ENCODE data around the gene JUNB. TPM values are rescaled to one million over a fixed set of nuclear protein-coding genes. Genes with fewer than 3 reads are reported as not detected.

Gene JUNB
- total and polyA plus RNA-seq, 10 of the 15 experiments (the other 5 are each of a cell fraction or from before 2014, with no cell fraction given), result 0.55 to 144 (median 68.3) TPM

DNA sequence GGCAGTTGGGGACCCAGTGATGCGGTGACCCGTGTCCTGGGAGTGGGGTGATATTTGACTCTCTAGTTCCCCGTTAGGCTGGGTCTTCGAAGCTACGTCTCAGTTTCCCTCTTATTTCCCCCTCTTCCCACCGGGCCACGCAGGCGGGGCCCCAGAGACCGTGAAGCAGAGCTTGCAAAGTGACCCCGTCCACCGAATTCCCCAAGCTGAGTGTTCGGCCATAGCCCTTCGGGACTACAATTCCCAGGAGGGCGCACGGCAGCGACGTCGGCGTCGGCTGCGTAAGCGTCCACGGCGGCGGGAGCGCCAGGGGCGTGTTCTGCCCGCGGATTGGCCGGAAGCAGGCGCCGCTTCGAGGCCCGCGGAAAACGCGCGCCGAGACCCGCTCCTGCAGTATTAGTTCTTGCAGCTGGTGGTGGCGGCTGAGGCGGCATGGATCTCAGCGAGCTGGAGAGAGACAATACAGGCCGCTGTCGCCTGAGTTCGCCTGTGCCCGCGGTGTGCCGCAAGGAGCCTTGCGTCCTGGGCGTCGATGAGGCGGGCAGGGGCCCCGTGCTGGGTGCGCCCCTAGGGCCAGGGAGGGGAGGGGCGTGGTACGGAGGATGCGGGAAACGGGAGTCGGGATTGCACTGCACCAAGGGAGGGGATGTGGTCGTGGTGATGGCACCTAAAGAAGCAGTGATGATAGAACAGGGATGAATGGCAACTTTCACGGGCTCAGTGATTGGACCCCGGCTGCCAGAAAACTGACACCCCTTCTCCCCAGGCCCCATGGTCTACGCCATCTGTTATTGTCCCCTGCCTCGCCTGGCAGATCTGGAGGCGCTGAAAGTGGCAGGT, 15.2 kb downstream of the JUNB start, which contains the start of gene RNASEH2A (continued):
- TF ChIP-seq SMC3 (IDR thresholded peaks at IDR 0.05; ENCODE audit: borderline replicate concordance, low read length), result no peak
- TF ChIP-seq RCOR1 (conservative IDR thresholded peaks at IDR 0.05; ENCODE audit: low read depth, low read length), result no peak
- peak; percentile 61; the same call in 1 of the 2 replicates for TF ChIP-seq POLR2AphosphoS5 (IDR thresholded peaks at IDR 0.05; ENCODE audit: low read length)
- TF ChIP-seq KLF5 (IDR thresholded peaks at IDR 0.05; ENCODE audit: partially characterized antibody), result peak; percentile 45
- no peak for TF ChIP-seq FOS (IDR thresholded peaks at IDR 0.05; ENCODE audit: borderline replicate concordance, extremely low read depth, insufficient read length)
- no peak for TF ChIP-seq HSF1 (IDR thresholded peaks at IDR 0.05; ENCODE audit: low read depth, low read length)
- TF ChIP-seq, protein P1, sequence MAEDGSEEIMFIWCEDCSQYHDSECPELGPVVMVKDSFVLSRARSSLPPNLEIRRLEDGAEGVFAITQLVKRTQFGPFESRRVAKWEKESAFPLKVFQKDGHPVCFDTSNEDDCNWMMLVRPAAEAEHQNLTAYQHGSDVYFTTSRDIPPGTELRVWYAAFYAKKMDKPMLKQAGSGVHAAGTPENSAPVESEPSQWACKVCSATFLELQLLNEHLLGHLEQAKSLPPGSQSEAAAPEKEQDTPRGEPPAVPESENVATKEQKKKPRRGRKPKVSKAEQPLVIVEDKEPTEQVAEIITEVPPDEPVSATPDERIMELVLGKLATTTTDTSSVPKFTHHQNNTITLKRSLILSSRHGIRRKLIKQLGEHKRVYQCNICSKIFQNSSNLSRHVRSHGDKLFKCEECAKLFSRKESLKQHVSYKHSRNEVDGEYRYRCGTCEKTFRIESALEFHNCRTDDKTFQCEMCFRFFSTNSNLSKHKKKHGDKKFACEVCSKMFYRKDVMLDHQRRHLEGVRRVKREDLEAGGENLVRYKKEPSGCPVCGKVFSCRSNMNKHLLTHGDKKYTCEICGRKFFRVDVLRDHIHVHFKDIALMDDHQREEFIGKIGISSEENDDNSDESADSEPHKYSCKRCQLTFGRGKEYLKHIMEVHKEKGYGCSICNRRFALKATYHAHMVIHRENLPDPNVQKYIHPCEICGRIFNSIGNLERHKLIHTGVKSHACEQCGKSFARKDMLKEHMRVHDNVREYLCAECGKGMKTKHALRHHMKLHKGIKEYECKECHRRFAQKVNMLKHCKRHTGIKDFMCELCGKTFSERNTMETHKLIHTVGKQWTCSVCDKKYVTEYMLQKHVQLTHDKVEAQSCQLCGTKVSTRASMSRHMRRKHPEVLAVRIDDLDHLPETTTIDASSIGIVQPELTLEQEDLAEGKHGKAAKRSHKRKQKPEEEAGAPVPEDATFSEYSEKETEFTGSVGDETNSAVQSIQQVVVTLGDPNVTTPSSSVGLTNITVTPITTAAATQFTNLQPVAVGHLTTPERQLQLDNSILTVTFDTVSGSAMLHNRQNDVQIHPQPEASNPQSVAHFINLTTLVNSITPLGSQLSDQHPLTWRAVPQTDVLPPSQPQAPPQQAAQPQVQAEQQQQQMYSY (CRISPR knock-in tag; IDR thresholded peaks at IDR 0.05), result no peak
- no peak for TF ChIP-seq YBX1 (IDR thresholded peaks at IDR 0.05)
- no peak for TF ChIP-seq IKZF2 (IDR thresholded peaks at IDR 0.05)

All from GM12878 (cell line).